Measurements from ENCODE around the gene GAPDH.

DNA sequence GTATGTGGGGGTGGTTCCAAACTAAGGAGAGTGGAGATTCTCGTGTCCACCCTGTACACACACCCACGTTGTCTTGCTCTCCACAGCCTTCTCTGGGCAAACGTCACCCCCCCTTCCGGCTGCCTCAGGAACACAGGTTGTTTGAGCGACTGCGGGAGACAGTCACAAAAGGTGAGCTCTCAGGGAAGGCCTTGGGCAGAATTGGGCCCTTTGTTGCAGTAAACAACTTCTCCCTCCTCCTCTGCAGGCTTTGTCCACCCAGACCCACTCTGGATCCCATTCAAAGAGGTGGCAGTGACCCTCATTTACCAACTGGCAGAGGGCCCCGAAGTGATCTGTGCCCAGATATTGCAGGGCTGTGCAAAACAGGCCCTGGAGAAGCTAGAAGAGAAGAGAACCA lies 8.1 kb upstream of the GAPDH start:
- no peak for TF ChIP-seq POLR2A (IDR thresholded peaks at IDR 0.05)
- TF ChIP-seq, protein P1, sequence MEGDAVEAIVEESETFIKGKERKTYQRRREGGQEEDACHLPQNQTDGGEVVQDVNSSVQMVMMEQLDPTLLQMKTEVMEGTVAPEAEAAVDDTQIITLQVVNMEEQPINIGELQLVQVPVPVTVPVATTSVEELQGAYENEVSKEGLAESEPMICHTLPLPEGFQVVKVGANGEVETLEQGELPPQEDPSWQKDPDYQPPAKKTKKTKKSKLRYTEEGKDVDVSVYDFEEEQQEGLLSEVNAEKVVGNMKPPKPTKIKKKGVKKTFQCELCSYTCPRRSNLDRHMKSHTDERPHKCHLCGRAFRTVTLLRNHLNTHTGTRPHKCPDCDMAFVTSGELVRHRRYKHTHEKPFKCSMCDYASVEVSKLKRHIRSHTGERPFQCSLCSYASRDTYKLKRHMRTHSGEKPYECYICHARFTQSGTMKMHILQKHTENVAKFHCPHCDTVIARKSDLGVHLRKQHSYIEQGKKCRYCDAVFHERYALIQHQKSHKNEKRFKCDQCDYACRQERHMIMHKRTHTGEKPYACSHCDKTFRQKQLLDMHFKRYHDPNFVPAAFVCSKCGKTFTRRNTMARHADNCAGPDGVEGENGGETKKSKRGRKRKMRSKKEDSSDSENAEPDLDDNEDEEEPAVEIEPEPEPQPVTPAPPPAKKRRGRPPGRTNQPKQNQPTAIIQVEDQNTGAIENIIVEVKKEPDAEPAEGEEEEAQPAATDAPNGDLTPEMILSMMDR (IDR thresholded peaks at IDR 0.05) = no peak
- no peak for TF ChIP-seq EP300 (IDR thresholded peaks at IDR 0.05)
- TF ChIP-seq POLR2AphosphoS5 (IDR thresholded peaks at IDR 0.05) = no peak

All from sigmoid colon (tissue), 4 donors.